Measurements from ENCODE around the gene RFPL4A. TPM values are rescaled to one million over a fixed set of nuclear protein-coding genes. Genes with fewer than 3 reads are reported as not detected.
"Not testable (repeated sequence)": the region's sequence is repeated elsewhere in the genome, so short reads cannot be mapped to it uniquely, and the experiment has no call there.

The RFPL4A gene
- polyA plus RNA-seq, 1 donor from 2014 or later, result not detected

GRCh38 chr19:55723491-55723890 lies 35.4 kb upstream of the RFPL4A start:
- H3K9me2 ChIP-seq (ENCODE audit: insufficient read depth, low read length), result no peaks in the 10 kb centered on the region
- H3K4me3 ChIP-seq (ENCODE audit: low read length), result no peak overlapping the region
- H3K9ac ChIP-seq (ENCODE audit: low read length), result no peak overlapping the region
- no peak overlapping the region for H2AFZ ChIP-seq (ENCODE audit: low read depth, low read length)
- TF ChIP-seq SMC3 (conservative IDR thresholded peaks at IDR 0.05; ENCODE audit: poor library complexity) (no peak), EZH2 (IDR thresholded peaks at IDR 0.05; ENCODE audit: borderline replicate concordance, insufficient read depth, low read length, poor library complexity, severe bottlenecking) (no peak), EP300 (conservative IDR thresholded peaks at IDR 0.05; ENCODE audit: poor library complexity, severe bottlenecking) (no peak), TAF1 (IDR thresholded peaks at IDR 0.05; ENCODE audit: low read depth) (no peak), MXI1 (conservative IDR thresholded peaks at IDR 0.05; ENCODE audit: poor library complexity, severe bottlenecking) (no peak), CTCF (IDR thresholded peaks at IDR 0.05; ENCODE audit: poor library complexity, severe bottlenecking) (no peak), RAD21 (conservative IDR thresholded peaks at IDR 0.05) (no peak), REST (IDR thresholded peaks at IDR 0.05; ENCODE audit: borderline replicate concordance) (no peak), POLR2AphosphoS5 (IDR thresholded peaks at IDR 0.05) (no peak)
- no peaks in the 10 kb centered on the region for H3F3A ChIP-seq (ENCODE audit: insufficient read depth, low read length, poor library complexity, severe bottlenecking)
- no peaks in the 10 kb centered on the region for H4K20me1 ChIP-seq (ENCODE audit: insufficient read depth)
- H3K36me3 ChIP-seq (ENCODE audit: insufficient read depth, low read length), result no peaks in the 10 kb centered on the region
- H3K79me2 ChIP-seq (replicated peaks; ENCODE audit: insufficient read depth, low read length), result no peaks in the 10 kb centered on the region
- H3K9me3 ChIP-seq (ENCODE audit: low read length), result no peaks in the 10 kb centered on the region
- no peak overlapping the region for H3K4me2 ChIP-seq (ENCODE audit: low read length)
- H3K27ac ChIP-seq (ENCODE audit: low read length), result no peak overlapping the region
- H3K27me3 ChIP-seq (ENCODE audit: insufficient read depth, low read depth, low read length), result no peaks in the 10 kb centered on the region

- H4K20me1 ChIP-seq (ENCODE audit: insufficient read depth); H3K9ac ChIP-seq (ENCODE audit: low read length); H3K9me2 ChIP-seq (ENCODE audit: insufficient read depth, low read length); H2AFZ ChIP-seq (ENCODE audit: low read depth, low read length); H3K4me2 ChIP-seq (ENCODE audit: low read length); H3K27me3 ChIP-seq (ENCODE audit: insufficient read depth, low read depth, low read length); H3K9me3 ChIP-seq (ENCODE audit: low read length); H3K4me3 ChIP-seq (ENCODE audit: low read length); H3K27ac ChIP-seq (ENCODE audit: low read length); H3F3A ChIP-seq (ENCODE audit: insufficient read depth, low read length, poor library complexity, severe bottlenecking); H3K36me3 ChIP-seq (ENCODE audit: insufficient read depth, low read length); H3K79me2 ChIP-seq (replicated peaks; ENCODE audit: insufficient read depth, low read length): not testable (repeated sequence)
These were observed 28.5 kb upstream of the RFPL4A start for GRCh38 chr19:55730378-55730777.

GRCh38 chr19:55738302-55738701 lies 20.6 kb upstream of the RFPL4A start, which contains the start of gene NLRP9:
TSS of gene NLRP9 (minus strand) at chr19:55738402. CDS start at chr19:55738374, 28 bp downstream.
- no peak within 1 kb of the TSS for H3K27ac ChIP-seq (ENCODE audit: low read length)
- H3K9me3 ChIP-seq (ENCODE audit: low read length), result no peaks in the 10 kb centered on the region
- H3K36me3 ChIP-seq (ENCODE audit: insufficient read depth, low read length), result no peaks in the 10 kb centered on the region
- no peaks in the 10 kb centered on the region for H3K9me2 ChIP-seq (ENCODE audit: insufficient read depth, low read length)
- no peaks in the 10 kb centered on the region for H4K20me1 ChIP-seq (ENCODE audit: insufficient read depth)
- no peaks in the 10 kb centered on the region for H3K27me3 ChIP-seq (ENCODE audit: insufficient read depth, low read depth, low read length)
- no peak within 1 kb of the TSS for H3K4me2 ChIP-seq (ENCODE audit: low read length)
- no peaks in the 10 kb centered on the region for H3K79me2 ChIP-seq (replicated peaks; ENCODE audit: insufficient read depth, low read length)
- no peak within 1 kb of the TSS for H2AFZ ChIP-seq (ENCODE audit: low read depth, low read length)
- no peak within 1 kb of the TSS for H3K4me3 ChIP-seq (ENCODE audit: low read length)
- no peak within 1 kb of the TSS for H3K9ac ChIP-seq (ENCODE audit: low read length)
- TF ChIP-seq RAD21 (conservative IDR thresholded peaks at IDR 0.05), result no peak
- no peak for TF ChIP-seq TAF1 (IDR thresholded peaks at IDR 0.05; ENCODE audit: low read depth)
- no peak for TF ChIP-seq POLR2AphosphoS5 (IDR thresholded peaks at IDR 0.05)
- no peak for TF ChIP-seq REST (IDR thresholded peaks at IDR 0.05; ENCODE audit: borderline replicate concordance)
- no peak for TF ChIP-seq EZH2 (IDR thresholded peaks at IDR 0.05; ENCODE audit: borderline replicate concordance, insufficient read depth, low read length, poor library complexity, severe bottlenecking)
- no peak for TF ChIP-seq MXI1 (conservative IDR thresholded peaks at IDR 0.05; ENCODE audit: poor library complexity, severe bottlenecking)
- TF ChIP-seq SMC3 (conservative IDR thresholded peaks at IDR 0.05; ENCODE audit: poor library complexity), result no peak
- TF ChIP-seq CTCF (IDR thresholded peaks at IDR 0.05; ENCODE audit: poor library complexity, severe bottlenecking), result no peak
- TF ChIP-seq EP300 (conservative IDR thresholded peaks at IDR 0.05; ENCODE audit: poor library complexity, severe bottlenecking), result no peak
- H3F3A ChIP-seq (ENCODE audit: insufficient read depth, low read length, poor library complexity, severe bottlenecking), result no peaks in the 10 kb centered on the region
